Choroid plexus epithelial cell (primary cell): Measurements from ENCODE around the gene EFCAB11.

Experiments
- DNase-seq: peaks from one replicate; pipeline ENCODE4 v3.0.0-alpha.2; 2010; ENCODE audit warnings: low read depth
- H3K4me3 ChIP-seq: 2 replicates; pipeline ENCODE4 v1.5.1; 2011; ENCODE audit warnings: low read depth, mild to moderate bottlenecking, control low read depth, low read length, moderate library complexity
- TF ChIP-seq, protein P1 (sequence below): conservative IDR thresholded peaks from 2 replicates; pipeline ENCODE4 v1.5.1; 2011; ENCODE audit warnings: low read depth, mild to moderate bottlenecking, control low read depth, inconsistent platforms, low read length, moderate library complexity

The EFCAB11 gene

DNA sequence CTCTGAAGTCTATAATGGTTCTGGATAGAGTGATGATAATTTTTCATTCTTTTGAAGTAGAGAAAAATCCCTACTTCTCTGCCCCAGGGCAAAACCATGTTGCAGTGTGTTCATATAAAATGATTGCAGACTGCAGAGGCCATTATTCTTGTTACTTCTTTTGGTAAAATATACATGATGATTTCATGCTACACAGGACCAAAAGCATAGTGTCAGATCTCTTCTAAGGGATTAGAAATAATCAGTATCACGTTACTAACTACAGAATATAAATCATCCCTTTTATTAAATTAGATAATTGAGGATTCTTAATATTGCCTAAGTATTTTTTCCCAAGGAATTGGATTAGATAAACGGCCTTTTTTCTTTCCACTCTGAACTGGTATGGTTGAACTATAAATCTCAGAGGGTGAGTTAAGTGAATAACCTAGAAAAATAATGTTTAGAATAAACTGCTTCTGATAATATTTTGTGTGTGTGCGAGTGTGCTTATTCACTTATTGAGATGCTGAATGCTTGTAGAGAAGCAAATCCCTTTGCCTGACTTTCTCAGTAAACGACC is 156.2 kb downstream of the EFCAB11 start:
- DNase-seq: no peak
- no peak overlapping the region for H3K4me3 ChIP-seq
- TF ChIP-seq, protein P1, sequence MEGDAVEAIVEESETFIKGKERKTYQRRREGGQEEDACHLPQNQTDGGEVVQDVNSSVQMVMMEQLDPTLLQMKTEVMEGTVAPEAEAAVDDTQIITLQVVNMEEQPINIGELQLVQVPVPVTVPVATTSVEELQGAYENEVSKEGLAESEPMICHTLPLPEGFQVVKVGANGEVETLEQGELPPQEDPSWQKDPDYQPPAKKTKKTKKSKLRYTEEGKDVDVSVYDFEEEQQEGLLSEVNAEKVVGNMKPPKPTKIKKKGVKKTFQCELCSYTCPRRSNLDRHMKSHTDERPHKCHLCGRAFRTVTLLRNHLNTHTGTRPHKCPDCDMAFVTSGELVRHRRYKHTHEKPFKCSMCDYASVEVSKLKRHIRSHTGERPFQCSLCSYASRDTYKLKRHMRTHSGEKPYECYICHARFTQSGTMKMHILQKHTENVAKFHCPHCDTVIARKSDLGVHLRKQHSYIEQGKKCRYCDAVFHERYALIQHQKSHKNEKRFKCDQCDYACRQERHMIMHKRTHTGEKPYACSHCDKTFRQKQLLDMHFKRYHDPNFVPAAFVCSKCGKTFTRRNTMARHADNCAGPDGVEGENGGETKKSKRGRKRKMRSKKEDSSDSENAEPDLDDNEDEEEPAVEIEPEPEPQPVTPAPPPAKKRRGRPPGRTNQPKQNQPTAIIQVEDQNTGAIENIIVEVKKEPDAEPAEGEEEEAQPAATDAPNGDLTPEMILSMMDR: no peak

DNA sequence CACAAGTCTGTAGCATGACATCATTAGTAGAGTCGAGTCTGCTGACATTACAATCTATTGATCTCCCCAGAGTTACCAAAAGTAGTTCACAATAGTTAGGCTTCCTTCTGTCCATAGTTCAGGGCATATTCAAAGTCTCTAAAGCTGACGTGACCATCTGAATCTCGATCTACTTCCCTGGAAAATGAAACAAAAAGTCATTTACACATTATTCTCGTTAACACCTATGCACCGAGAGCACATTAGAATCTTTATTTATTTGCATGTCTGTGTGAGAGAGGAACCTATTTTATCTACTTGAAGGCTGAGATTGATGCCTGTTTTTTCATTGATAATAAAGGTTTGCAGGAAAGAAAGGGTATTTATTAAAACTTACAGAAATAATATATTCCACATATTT is 157.4 kb downstream of the EFCAB11 start:
- H3K4me3 ChIP-seq: no peak overlapping the region
- DNase-seq: no peak
- TF ChIP-seq, protein P1: no peak

DNA sequence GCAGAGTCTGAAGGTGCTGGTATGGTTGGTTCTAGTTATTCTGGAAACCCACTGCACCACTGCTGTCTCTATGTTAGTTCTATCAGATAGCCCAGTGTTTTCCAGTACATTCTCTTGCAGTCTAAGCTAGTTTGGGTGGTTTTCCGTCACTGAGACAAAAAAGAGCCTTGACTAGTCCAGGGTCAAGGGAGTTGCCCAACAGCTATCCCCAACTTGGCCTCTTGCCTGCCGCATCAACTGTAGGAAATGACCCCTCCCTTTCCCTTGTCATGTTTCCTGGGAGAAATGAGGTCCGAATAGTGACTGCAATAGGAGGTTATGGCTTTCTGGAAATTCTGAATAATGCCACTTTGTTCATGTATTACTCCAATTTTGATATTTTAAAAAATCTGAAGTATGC is 160.4 kb downstream of the EFCAB11 start:
- H3K4me3 ChIP-seq: no peak overlapping the region
- TF ChIP-seq, protein P1: no peak
- DNase-seq: no peak

DNA sequence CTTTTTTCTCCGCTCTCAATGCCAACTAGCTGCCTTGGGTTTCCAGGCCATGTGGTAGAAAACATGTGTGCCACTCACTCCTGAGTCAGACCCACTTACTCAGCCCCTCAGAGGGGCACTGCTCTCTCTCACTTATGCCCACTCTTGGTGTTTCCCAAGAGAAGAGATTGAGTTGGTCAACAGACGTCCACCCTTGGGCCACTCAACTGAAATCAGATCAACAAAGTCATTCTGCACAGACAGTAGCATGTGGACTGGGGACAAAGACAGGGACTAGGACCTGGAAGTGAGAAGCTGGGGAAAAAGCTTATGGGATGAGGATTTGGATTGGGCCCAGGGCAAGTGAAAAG is 161.2 kb downstream of the EFCAB11 start:
- no peak for DNase-seq
- TF ChIP-seq, protein P1: no peak
- H3K4me3 ChIP-seq: no peak overlapping the region

DNA sequence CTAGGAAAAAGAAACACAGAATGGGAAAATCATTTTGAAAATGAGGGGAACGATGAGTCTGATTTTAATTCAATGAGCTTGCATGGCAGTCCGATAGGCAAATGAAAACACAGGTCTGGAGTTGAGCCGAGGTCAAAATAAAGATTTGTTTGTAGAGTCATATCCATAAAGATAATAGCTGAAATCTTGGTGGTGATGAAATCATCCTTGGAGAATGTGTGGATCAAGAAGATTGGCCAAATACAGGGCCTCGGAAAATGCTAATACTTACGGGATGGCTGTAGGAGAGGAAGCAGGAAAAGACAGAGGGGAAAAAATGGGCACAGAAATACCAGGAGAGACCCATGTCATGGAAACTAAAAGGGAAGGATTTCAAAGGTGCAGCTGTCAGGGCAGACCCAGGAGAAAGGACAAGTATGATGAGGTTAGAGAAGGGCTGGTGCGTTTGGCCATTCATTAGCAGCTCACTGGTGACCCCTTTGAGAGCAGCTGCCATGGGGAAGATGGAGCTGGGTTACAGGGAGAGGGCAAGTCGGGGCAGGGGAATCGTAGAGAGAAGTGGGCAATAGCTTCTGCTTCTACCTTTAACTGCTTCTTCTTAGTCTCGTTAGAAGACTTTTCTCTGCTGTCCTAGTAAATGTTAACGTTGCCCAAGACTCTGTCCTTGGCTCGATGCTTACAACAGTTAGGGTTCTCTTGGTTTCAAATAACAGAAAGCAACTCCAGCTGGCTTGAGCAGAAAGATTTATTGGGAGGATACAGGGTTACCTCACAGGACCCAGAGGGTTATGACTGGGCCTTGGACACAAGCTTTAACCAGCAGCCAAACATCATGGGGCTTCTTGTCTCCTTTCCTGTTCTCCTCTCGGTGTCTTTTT is 161.8 kb downstream of the EFCAB11 start:
- no peak overlapping the region for H3K4me3 ChIP-seq
- TF ChIP-seq, protein P1: no peak
- DNase-seq: no peak

DNA sequence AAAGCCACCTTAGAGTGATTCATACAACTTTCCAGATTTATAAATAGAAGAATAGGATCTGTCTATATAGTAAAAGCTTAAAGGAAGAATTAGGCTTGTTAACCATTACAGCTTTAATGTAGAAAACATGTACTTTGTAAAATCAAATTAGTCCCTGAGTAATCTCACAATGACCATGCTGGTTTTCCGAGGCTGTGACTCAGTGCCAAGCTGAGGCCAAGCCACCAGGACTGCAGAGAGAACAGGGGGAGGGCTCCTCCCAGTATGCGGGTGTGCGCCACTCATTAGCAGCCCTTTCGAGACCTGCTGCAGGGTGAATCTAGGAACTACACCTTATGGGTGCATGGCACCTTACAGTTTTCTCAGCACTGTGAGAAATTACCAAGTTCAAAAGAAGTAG is 167.0 kb downstream of the EFCAB11 start:
- no peak overlapping the region for H3K4me3 ChIP-seq
- TF ChIP-seq, protein P1: no peak
- DNase-seq: peak; percentile 39

DNA sequence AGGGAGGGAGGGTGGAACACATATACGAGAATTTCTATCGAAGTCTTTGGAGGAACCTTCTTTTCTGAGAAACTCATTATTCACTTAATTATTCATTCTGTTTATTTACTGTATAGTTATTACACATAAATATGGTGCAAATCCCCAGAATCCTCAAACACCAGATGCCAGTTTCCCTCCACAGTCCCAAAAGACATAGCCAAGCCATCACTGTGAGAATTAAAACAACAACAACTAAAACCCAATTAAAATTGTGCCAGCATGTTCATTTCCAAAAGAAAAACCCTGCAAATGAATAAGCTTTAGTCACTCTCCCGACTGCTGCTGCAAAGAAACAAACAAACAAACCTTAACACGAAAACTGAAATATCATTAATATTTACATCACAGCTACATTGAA is 173.5 kb downstream of the EFCAB11 start:
- H3K4me3 ChIP-seq: no peak overlapping the region
- TF ChIP-seq, protein P1: no peak
- DNase-seq: no peak
